WTC11 (cell line): ENCODE data around the gene CLEC1B. TPM values are rescaled to one million over a fixed set of nuclear protein-coding genes. Genes with fewer than 3 reads are reported as not detected.

Experiments used
- ATAC-seq: fragments of 200-7000 bp; cut with Tn5 transposase; 2 replicates; pipeline ENCODE4 v1.10.0; 2021; ENCODE audit warnings: mild to moderate bottlenecking, moderate library complexity
- CTCF ChIA-PET: fragments of 300-600 bp; sonication (Branson Sonifier 250); formaldehyde crosslinking; loops from one replicate; lab custom pipeline; 2021; ENCODE audit warnings: antibody characterized with exemption; lab: Charles Lee
- POLR2A ChIA-PET: fragments of 350-600 bp; sonication (Branson Sonifier 250); formaldehyde crosslinking; loops from one replicate; lab custom pipeline; 2021; ENCODE audit warnings: antibody characterized with exemption; lab: Charles Lee
- DNase-seq: peaks from one replicate; pipeline ENCODE4 v3.0.0; 2021; ENCODE audit warnings: low spot score
- H3K27ac Mint-ChIP-seq: 2 replicates; pipeline ENCODE4 v1.8.0; 2021; ENCODE audit warnings: mixed read lengths
- H3K27me3 Mint-ChIP-seq: 2 replicates; pipeline ENCODE4 v1.8.0; 2021; ENCODE audit warnings: low read depth, mild to moderate bottlenecking, moderate library complexity, mixed read lengths
- H3K36me3 Mint-ChIP-seq: 2 replicates; pipeline ENCODE4 v1.8.0; 2021; ENCODE audit warnings: mixed read lengths
- H3K4me1 Mint-ChIP-seq: 2 replicates; pipeline ENCODE4 v1.8.0; 2022; ENCODE audit warnings: mixed read lengths
- H3K4me3 Mint-ChIP-seq: 2 replicates; pipeline ENCODE4 v1.8.0; 2021; ENCODE audit warnings: mild to moderate bottlenecking, moderate library complexity, mixed read lengths
- H3K9me3 Mint-ChIP-seq: 2 replicates; pipeline ENCODE4 v1.8.0; 2021; ENCODE audit warnings: mixed read lengths
- ATF1 ChIP-seq: sonication (generic); formaldehyde crosslinking; IDR thresholded peaks from 2 replicates; pipeline ENCODE4 v1.8.1; 2023; ENCODE audit warnings: mild to moderate bottlenecking, moderate library complexity, missing genetic modification reagents
- ATF3 ChIP-seq: sonication (generic); formaldehyde crosslinking; conservative IDR thresholded peaks from 2 replicates; pipeline ENCODE4 v1.8.1; 2022; ENCODE audit warnings: mild to moderate bottlenecking, missing genetic modification reagents
- CTCF ChIP-seq: fragments of 200-600 bp; IDR thresholded peaks from 2 replicates; pipeline ENCODE4 v1.8.0; 2022; ENCODE audit warnings: antibody characterized with exemption
- FOXJ3 ChIP-seq: sonication (generic); formaldehyde crosslinking; IDR thresholded peaks from 2 replicates; pipeline ENCODE4 v1.9.0; 2021; ENCODE audit warnings: missing genetic modification reagents, mild to moderate bottlenecking, borderline replicate concordance
- HMGXB4 ChIP-seq: sonication (generic); formaldehyde crosslinking; IDR thresholded peaks from 2 replicates; pipeline ENCODE4 v1.8.1; 2023; ENCODE audit warnings: mild to moderate bottlenecking, moderate library complexity, missing genetic modification reagents
- IRF2 ChIP-seq: sonication (generic); formaldehyde crosslinking; IDR thresholded peaks from 2 replicates; pipeline ENCODE4 v1.8.0; 2022; ENCODE audit warnings: low read depth, missing genetic modification reagents, borderline replicate concordance
- KAT7 ChIP-seq: sonication (generic); formaldehyde crosslinking; IDR thresholded peaks from 2 replicates; pipeline ENCODE4 v1.8.1; 2023; ENCODE audit warnings: missing genetic modification reagents, mild to moderate bottlenecking, borderline replicate concordance
- MYBL2 ChIP-seq: sonication (generic); formaldehyde crosslinking; IDR thresholded peaks from 2 replicates; pipeline ENCODE4 v1.8.1; 2023; ENCODE audit warnings: mild to moderate bottlenecking, moderate library complexity, missing genetic modification reagents
- SOX15 ChIP-seq: fragments of 250-450 bp; sonication (Bioruptor Pico); IDR thresholded peaks from 2 replicates; pipeline ENCODE4 v1.9.0; 2021; ENCODE audit warnings: mild to moderate bottlenecking
- TEAD4 ChIP-seq: sonication (generic); formaldehyde crosslinking; IDR thresholded peaks from 2 replicates; pipeline ENCODE4 v1.8.0; 2022; ENCODE audit warnings: mild to moderate bottlenecking, missing genetic modification reagents
- USF1 ChIP-seq: sonication (generic); formaldehyde crosslinking; IDR thresholded peaks from 2 replicates; pipeline ENCODE4 v1.8.0; 2022; ENCODE audit warnings: mild to moderate bottlenecking, missing genetic modification reagents
- ZBTB21 ChIP-seq: sonication (generic); formaldehyde crosslinking; IDR thresholded peaks from 2 replicates; pipeline ENCODE4 v1.8.1; 2023; ENCODE audit warnings: mild to moderate bottlenecking, missing genetic modification reagents, borderline replicate concordance
- ZBTB43 ChIP-seq: sonication (generic); formaldehyde crosslinking; IDR thresholded peaks from 2 replicates; pipeline ENCODE4 v1.8.1; 2023; ENCODE audit warnings: mild to moderate bottlenecking, missing genetic modification reagents
- ZNF121 ChIP-seq: sonication (generic); formaldehyde crosslinking; IDR thresholded peaks from 2 replicates; pipeline ENCODE4 v1.8.0; 2023; ENCODE audit warnings: missing genetic modification reagents
- ZNF219 ChIP-seq: sonication (generic); formaldehyde crosslinking; IDR thresholded peaks from 2 replicates; pipeline ENCODE4 v1.8.0; 2023; ENCODE audit warnings: missing genetic modification reagents, mild to moderate bottlenecking, borderline replicate concordance
- total RNA-seq: library from RNA; stranded (reverse); gene quantifications from 3 replicates; pipeline ENCODE4 v1.2.3, GENCODE V29; 2021
- TF ChIP-seq, protein P1 (sequence below): sonication (generic); formaldehyde crosslinking; IDR thresholded peaks from 2 replicates; pipeline ENCODE4 v1.8.1; 2023; ENCODE audit warnings: mild to moderate bottlenecking, missing genetic modification reagents, borderline replicate concordance
- TF ChIP-seq, protein P2 (sequence below): fragments of 250-450 bp; sonication (Bioruptor Pico); conservative IDR thresholded peaks from 2 replicates; pipeline ENCODE4 v1.9.0; 2021; ENCODE audit warnings: mild to moderate bottlenecking
- TF ChIP-seq, protein P3 (sequence below): sonication (generic); formaldehyde crosslinking; IDR thresholded peaks from 2 replicates; pipeline ENCODE4 v1.8.0; 2022; ENCODE audit warnings: missing genetic modification reagents

Gene CLEC1B
- total RNA-seq, 1 experiment from 2014 or later, result not detected

DNA sequence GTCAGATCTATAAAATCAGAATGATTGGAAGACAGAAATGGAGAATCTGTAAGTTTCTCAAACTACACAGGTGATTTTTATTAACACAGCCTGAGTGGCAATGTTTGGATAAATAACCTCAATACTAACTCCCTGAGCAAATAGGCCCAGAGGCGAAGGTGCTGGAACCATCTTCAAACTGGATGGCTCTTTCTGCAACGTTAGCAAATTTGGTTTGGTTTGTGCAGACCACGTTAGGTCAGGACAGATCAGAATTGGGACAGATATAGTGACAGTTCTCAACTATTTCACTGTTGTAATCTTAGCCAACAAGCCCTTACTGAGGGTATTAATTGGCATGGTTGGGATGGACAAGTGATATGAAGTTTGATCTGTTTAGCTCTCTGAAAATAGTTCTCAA is 22.4 kb upstream of the CLEC1B start (continued):
- TF ChIP-seq, protein P1, sequence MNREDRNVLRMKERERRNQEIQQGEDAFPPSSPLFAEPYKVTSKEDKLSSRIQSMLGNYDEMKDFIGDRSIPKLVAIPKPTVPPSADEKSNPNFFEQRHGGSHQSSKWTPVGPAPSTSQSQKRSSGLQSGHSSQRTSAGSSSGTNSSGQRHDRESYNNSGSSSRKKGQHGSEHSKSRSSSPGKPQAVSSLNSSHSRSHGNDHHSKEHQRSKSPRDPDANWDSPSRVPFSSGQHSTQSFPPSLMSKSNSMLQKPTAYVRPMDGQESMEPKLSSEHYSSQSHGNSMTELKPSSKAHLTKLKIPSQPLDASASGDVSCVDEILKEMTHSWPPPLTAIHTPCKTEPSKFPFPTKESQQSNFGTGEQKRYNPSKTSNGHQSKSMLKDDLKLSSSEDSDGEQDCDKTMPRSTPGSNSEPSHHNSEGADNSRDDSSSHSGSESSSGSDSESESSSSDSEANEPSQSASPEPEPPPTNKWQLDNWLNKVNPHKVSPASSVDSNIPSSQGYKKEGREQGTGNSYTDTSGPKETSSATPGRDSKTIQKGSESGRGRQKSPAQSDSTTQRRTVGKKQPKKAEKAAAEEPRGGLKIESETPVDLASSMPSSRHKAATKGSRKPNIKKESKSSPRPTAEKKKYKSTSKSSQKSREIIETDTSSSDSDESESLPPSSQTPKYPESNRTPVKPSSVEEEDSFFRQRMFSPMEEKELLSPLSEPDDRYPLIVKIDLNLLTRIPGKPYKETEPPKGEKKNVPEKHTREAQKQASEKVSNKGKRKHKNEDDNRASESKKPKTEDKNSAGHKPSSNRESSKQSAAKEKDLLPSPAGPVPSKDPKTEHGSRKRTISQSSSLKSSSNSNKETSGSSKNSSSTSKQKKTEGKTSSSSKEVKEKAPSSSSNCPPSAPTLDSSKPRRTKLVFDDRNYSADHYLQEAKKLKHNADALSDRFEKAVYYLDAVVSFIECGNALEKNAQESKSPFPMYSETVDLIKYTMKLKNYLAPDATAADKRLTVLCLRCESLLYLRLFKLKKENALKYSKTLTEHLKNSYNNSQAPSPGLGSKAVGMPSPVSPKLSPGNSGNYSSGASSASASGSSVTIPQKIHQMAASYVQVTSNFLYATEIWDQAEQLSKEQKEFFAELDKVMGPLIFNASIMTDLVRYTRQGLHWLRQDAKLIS (CRISPR knock-in tag), result no peak
- TF ChIP-seq, all 79 proteins: peak for 0

- POLR2A ChIA-PET, result no interaction called here
- H3K4me1 Mint-ChIP-seq, result peaks cover 10% of the 10 kb centered on the region
- H3K4me3 Mint-ChIP-seq, result no peak overlapping the region
- peaks cover 4% of the 10 kb centered on the region; the same call in 1 of the 2 replicates for H3K9me3 Mint-ChIP-seq
- no peak overlapping the region for H3K27ac Mint-ChIP-seq
- TF ChIP-seq KAT7 (CRISPR knock-in tag), result no peak
- TF ChIP-seq CTCF, result no peak
- no peak for TF ChIP-seq ATF3 (CRISPR knock-in tag)
- TF ChIP-seq HMGXB4 (CRISPR knock-in tag), result no peak
- TF ChIP-seq SOX15, result no peak
- TF ChIP-seq, protein P2, sequence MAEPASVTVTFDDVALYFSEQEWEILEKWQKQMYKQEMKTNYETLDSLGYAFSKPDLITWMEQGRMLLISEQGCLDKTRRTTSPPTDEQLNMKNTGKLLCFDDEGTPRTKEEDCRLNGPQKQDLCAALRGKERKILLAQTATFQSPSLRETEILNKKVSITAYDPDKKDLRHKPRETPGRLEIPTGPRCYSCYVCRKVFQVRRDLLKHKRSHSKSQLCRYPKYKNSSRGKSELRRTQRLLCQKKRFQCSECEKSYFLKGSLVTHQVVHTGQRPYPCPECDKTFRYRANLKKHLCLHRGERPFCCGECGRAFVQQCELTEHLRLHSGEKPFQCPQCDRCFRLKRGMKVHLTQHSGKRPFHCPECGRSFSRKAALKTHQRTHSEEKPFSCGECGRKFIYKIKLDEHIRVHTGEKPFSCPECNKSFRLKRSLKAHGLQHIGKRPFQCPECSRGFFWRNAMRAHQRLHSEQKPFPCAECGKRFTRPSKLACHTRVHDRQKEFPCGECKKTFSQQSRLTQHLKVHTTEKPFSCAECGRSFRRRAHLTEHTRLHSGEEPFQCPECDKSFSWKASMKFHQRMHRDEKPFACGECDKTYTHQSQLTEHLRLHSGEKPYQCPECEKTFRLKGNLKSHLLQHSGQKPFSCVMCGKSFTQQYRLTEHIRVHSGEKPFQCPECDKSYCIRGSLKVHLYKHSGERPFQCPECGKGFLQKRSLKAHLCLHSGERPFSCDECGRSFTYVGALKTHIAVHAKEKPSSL (CRISPR knock-in tag), result no peak
- TF ChIP-seq TEAD4 (CRISPR knock-in tag), result no peak
- TF ChIP-seq MYBL2 (CRISPR knock-in tag), result no peak
- TF ChIP-seq, protein P3, sequence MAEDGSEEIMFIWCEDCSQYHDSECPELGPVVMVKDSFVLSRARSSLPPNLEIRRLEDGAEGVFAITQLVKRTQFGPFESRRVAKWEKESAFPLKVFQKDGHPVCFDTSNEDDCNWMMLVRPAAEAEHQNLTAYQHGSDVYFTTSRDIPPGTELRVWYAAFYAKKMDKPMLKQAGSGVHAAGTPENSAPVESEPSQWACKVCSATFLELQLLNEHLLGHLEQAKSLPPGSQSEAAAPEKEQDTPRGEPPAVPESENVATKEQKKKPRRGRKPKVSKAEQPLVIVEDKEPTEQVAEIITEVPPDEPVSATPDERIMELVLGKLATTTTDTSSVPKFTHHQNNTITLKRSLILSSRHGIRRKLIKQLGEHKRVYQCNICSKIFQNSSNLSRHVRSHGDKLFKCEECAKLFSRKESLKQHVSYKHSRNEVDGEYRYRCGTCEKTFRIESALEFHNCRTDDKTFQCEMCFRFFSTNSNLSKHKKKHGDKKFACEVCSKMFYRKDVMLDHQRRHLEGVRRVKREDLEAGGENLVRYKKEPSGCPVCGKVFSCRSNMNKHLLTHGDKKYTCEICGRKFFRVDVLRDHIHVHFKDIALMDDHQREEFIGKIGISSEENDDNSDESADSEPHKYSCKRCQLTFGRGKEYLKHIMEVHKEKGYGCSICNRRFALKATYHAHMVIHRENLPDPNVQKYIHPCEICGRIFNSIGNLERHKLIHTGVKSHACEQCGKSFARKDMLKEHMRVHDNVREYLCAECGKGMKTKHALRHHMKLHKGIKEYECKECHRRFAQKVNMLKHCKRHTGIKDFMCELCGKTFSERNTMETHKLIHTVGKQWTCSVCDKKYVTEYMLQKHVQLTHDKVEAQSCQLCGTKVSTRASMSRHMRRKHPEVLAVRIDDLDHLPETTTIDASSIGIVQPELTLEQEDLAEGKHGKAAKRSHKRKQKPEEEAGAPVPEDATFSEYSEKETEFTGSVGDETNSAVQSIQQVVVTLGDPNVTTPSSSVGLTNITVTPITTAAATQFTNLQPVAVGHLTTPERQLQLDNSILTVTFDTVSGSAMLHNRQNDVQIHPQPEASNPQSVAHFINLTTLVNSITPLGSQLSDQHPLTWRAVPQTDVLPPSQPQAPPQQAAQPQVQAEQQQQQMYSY (CRISPR knock-in tag), result no peak
- TF ChIP-seq IRF2, result no peak
- no peak for TF ChIP-seq ZNF121 (CRISPR knock-in tag)
- no peak for TF ChIP-seq FOXJ3 (CRISPR knock-in tag)
- TF ChIP-seq ATF1 (CRISPR knock-in tag), result no peak
- no peak for TF ChIP-seq ZNF219 (CRISPR knock-in tag)
- no peak for TF ChIP-seq ZBTB21 (CRISPR knock-in tag)
- TF ChIP-seq ZBTB43 (CRISPR knock-in tag), result no peak
- no peak for TF ChIP-seq USF1 (CRISPR knock-in tag)
- H3K27me3 Mint-ChIP-seq, result peaks cover 5% of the 10 kb centered on the region; the same call in 1 of the 2 replicates
- H3K36me3 Mint-ChIP-seq, result no peaks in the 10 kb centered on the region
- CTCF ChIA-PET, result interaction anchor here (1.0 to 1.3 kb wide), 3 partner anchors 8 to 135 kb away, joined by 3 to 7 read pairs (median 3); no protein-coding TSS in a partner anchor
- DNase-seq (no peak), ATAC-seq (no peak)
Observed at GRCh38 chr12:10018386-10018785, 19.5 kb upstream of the CLEC1B start.
